ENCODE results near the gene HADHA. TPM values are rescaled to one million over a fixed set of nuclear protein-coding genes. Genes with fewer than 3 reads are reported as not detected.
A peak's percentile ranks its signal among the peaks of the same experiment; 100 is the strongest.

HADHA gene
- total and polyA plus RNA-seq, 4 donors: 35.2 to 117 (median 94.2) TPM

- Histone ChIP-seq H3K36me3 (ENCODE audit: control insufficient read depth in 4 of 4, insufficient read depth in 4 of 4, low read length in 4 of 4) (peaks cover 0 to 2% (median 0%) of the 10 kb centered on the region in 4 donors), H3K4me3 (no peak overlapping the region), H3K4me1 (ENCODE audit: control insufficient read depth in 5 of 5, insufficient read depth in 5 of 5, low read length in 5 of 5) (no peaks in the 10 kb centered on the region), H3K27ac (ENCODE audit: low read depth in 1 of 2, low read length in 1 of 2) (no peak overlapping the region), H3K9me3 (ENCODE audit: control insufficient read depth in 4 of 4, insufficient read depth in 3 of 4, low read length in 3 of 4) (no peaks in the 10 kb centered on the region), H3K9ac (ENCODE audit: insufficient read depth in 1 of 2, low read length in 2 of 2) (no peak overlapping the region), H3K27me3 (ENCODE audit: control insufficient read depth in 3 of 3, insufficient read depth in 3 of 3, low read length in 2 of 3) (no peaks in the 10 kb centered on the region)
- peak; percentile 63 to 72 (median 71) for DNase-seq
- TF ChIP-seq CTCF (IDR thresholded peaks at IDR 0.05; ENCODE audit: control extremely low read depth, extremely low read depth): peak; percentile 81
- 23% methylated on average over 11 of the region's 11 CpGs for WGBS, 2 donors
- ATAC-seq (ENCODE audit: insufficient read depth, low FRiP score): no peak
These were observed 99.3 kb downstream of the HADHA start for GRCh38 chr2:26144953-26145680.

GRCh38 chr2:26144031-26144430 lies 100.4 kb downstream of the HADHA start:
- no peak for ATAC-seq (ENCODE audit: insufficient read depth, low FRiP score)
- Histone ChIP-seq H3K4me3 (no peak overlapping the region), H3K9ac (ENCODE audit: insufficient read depth in 1 of 2, low read length in 2 of 2) (no peak overlapping the region), H3K36me3 (ENCODE audit: control insufficient read depth in 4 of 4, insufficient read depth in 4 of 4, low read length in 4 of 4) (peaks cover 0 to 2% (median 0%) of the 10 kb centered on the region in 4 donors), H3K27me3 (ENCODE audit: control insufficient read depth in 3 of 3, insufficient read depth in 3 of 3, low read length in 2 of 3) (no peaks in the 10 kb centered on the region), H3K4me1 (ENCODE audit: control insufficient read depth in 5 of 5, insufficient read depth in 5 of 5, low read length in 5 of 5) (peaks cover 0 to 1% (median 0%) of the 10 kb centered on the region in 5 donors), H3K9me3 (ENCODE audit: control insufficient read depth in 4 of 4, insufficient read depth in 3 of 4, low read length in 3 of 4) (no peaks in the 10 kb centered on the region), H3K27ac (ENCODE audit: low read depth in 1 of 2, low read length in 1 of 2) (no peak overlapping the region)
- TF ChIP-seq CTCF (IDR thresholded peaks at IDR 0.05; ENCODE audit: control extremely low read depth, extremely low read depth): no peak
- WGBS, 2 donors: 25 to 38% methylated on average over 7 of the region's 7 CpGs
- no peak for DNase-seq

- 92 to 93% methylated on average over 18 of the region's 18 CpGs for WGBS, 2 donors
- Histone ChIP-seq H3K4me3 (no peak overlapping the region), H3K27ac (ENCODE audit: low read depth in 1 of 2, low read length in 1 of 2) (no peak overlapping the region), H3K4me1 (ENCODE audit: control insufficient read depth in 5 of 5, insufficient read depth in 5 of 5, low read length in 5 of 5) (peaks cover 0 to 7% (median 3%) of the 10 kb centered on the region in 5 donors), H3K9me3 (ENCODE audit: control insufficient read depth in 4 of 4, insufficient read depth in 3 of 4, low read length in 3 of 4) (no peaks in the 10 kb centered on the region), H3K36me3 (ENCODE audit: control insufficient read depth in 4 of 4, insufficient read depth in 4 of 4, low read length in 4 of 4) (peaks cover 0 to 2% (median 0%) of the 10 kb centered on the region in 4 donors), H3K27me3 (ENCODE audit: control insufficient read depth in 3 of 3, insufficient read depth in 3 of 3, low read length in 2 of 3) (no peaks in the 10 kb centered on the region), H3K9ac (ENCODE audit: insufficient read depth in 1 of 2, low read length in 2 of 2) (no peak overlapping the region)
- DNase-seq (no peak), ATAC-seq (ENCODE audit: insufficient read depth, low FRiP score) (no peak)
- no peak for TF ChIP-seq CTCF (IDR thresholded peaks at IDR 0.05; ENCODE audit: control extremely low read depth, extremely low read depth)
These were observed 103.2 kb downstream of the HADHA start for GRCh38 chr2:26141145-26141769.

Other genes with a start within 250 kb of the HADHA start
- gene RAB10, start 210.5 kb downstream of the HADHA start, total RNA-seq: 100 to 1,000 TPM in 1 of 2 donors, 10 to 100 TPM in 1; 86.0 to 149 TPM
- gene RAB10, start 210.5 kb downstream of the HADHA start, polyA plus RNA-seq: 10 to 100 TPM; 37.6 to 84.5 TPM
- gene GAREM2, start 71.5 kb downstream of the HADHA start, total RNA-seq: 1 to 10 TPM; 1.2 to 2.8 TPM
- gene GAREM2, start 71.5 kb downstream of the HADHA start, polyA plus RNA-seq: 1 to 10 TPM in 1 of 2 donors, under 1 TPM in 1; 0.37 to 1.5 TPM
- gene HADHB, start 307 bp upstream of the HADHA start, total RNA-seq: 100 to 1,000 TPM; 100 to 140 TPM
- 10 to 100 TPM; 63.1 to 78.8 TPM for gene HADHB, start 307 bp upstream of the HADHA start, polyA plus RNA-seq
- 10 to 100 TPM; 27.7 to 36.6 TPM for gene SELENOI, start 101.5 kb upstream of the HADHA start, total RNA-seq
- gene SELENOI, start 101.5 kb upstream of the HADHA start, polyA plus RNA-seq: 1 to 10 TPM; 3.2 to 6.3 TPM
- under 1 TPM; 0.20 to 0.28 TPM for gene ADGRF3, start 102.2 kb upstream of the HADHA start, total RNA-seq
- gene ADGRF3, start 102.2 kb upstream of the HADHA start, polyA plus RNA-seq: 1 to 10 TPM in 1 of 2 donors, under 1 TPM in 1; 0.10 to 3.9 TPM
- gene DRC1, start 157.3 kb upstream of the HADHA start, total RNA-seq: 10 to 100 TPM; 12.2 to 18.4 TPM
- gene DRC1, start 157.3 kb upstream of the HADHA start, polyA plus RNA-seq: 1 to 10 TPM; 2.5 to 5.4 TPM
- gene OTOF, start 233.5 kb upstream of the HADHA start, total RNA-seq: under 1 TPM in 1 of 2 donors, not detected in 1; 0.09 TPM
- gene OTOF, start 233.5 kb upstream of the HADHA start, polyA plus RNA-seq: under 1 TPM; 0.03 to 0.08 TPM

Data from lung (tissue), 12 donors.